ENCODE measurements around the gene STK33.

STK33 gene

DNA sequence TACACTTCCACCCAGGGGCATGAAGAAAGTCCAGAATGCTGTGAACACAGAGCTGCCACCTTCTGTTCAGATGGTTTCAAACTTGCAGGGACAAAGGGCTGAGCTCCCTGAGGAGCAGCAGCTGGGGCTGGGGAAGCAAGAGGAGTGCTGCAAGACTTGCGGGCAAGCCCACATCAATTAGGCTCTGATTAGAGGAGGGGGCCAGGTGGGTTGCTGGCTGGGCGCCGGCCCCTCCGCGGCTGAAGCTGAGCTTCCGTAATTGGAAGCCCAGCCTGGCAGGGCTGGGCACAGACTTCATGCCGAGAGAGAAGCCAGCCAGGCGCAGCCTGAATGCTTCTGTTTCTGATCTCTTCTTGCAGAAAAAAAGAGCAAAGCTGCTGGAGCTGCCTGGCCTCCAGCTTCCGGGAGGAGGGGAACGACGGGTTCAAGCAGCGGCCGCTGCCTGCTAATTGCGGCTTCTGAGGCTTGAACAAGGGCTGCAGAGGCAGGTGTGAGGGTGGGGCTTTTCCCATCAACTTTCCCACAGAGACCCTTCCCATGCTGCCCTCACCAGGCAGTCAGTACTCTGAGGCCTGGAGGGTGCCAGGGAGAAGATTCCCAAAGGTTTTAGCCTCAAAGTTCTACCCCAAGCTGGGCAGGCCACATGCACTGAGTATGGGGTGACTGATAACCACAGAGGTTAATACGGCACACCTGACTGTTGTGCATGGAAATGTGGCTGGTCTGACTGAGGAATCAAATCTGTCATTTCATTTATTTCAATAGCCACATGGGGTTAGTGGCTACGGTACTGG, 239.2 kb downstream of the STK33 start:
- no peak for DNase-seq

- no peak for DNase-seq
These were observed 241.0 kb downstream of the STK33 start for GRCh38 chr11:8352876-8353505.

DNA sequence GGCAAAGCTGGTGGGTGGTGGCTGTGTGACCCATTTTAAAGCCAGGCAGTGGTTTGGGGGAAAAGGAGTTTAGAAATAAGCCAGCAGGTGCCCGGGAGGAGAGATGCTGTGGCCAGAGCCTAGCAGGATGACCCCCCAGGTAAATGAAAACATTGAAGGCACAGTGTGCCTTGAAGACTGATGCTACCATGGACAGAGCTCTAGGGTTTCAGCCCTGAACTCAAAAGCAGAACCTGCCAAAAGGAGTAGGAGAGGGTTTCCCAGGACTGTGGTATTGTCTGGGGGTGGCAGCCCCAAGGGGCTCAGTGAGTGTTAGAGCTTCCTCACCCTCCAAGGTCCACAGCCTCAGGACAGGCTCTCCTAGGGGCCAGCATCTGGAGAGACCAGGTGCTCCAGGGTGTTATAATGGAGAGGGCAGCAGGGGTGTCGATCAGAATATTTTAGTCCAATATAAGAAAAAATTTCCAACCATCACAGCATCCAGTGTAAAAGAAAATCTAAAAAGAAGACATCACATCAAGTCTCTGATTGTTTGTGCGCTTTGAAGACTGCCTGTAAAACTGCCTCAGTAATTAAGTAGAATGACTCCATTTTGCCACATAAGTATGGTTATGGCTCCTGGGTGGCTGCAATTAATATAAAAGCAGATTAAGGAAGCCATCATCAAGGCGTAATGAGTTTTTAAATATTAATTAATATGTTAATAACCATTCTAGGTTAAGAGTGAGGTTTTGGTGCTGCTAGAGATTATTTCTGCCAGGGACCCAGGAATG, 241.7 kb downstream of the STK33 start:
- DNase-seq: no peak

- DNase-seq: no peak
These were observed 242.8 kb downstream of the STK33 start for GRCh38 chr11:8351223-8351622.

DNA sequence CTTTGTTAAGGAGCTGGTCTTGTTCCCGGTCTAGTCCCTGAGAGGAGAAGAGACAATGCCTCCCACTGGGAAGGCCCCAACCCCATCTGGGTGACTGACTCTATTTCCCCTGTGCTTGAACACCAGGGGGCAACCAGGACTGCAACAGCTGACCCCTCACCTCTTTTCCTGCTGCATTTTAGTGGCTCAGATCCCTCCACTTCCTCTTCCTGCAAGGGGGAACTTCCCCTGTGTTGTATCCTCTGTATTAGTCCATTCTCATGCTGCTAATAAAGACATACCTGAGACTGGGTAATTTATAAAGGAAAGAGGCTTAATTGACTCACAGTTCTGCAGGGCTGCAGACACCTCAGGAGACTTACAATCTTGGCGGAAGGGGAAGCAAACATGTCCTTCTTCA, 246.1 kb downstream of the STK33 start:
- DNase-seq: no peak

- no peak for DNase-seq
These were observed 247.8 kb downstream of the STK33 start for GRCh38 chr11:8346157-8346755.

DNA sequence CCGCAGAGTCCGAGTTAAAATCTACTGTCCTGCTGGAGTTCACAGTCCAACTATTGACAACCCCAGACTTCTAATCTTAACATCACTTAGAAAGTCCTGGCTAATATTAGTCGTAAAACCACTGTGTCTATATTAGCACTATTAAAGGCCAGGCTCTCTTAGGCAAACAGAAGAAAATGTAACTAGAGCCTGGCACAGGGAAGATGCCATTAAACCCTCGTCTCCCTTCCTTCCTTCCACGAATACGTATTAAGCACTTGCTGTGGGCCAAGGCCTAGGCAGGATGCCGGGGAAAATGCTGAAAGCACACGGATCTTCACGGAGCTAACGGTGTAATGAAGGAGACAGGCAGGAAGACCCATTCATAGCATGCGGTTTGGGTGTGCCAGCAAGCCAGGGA, 248.8 kb downstream of the STK33 start:
- DNase-seq: no peak

DNA sequence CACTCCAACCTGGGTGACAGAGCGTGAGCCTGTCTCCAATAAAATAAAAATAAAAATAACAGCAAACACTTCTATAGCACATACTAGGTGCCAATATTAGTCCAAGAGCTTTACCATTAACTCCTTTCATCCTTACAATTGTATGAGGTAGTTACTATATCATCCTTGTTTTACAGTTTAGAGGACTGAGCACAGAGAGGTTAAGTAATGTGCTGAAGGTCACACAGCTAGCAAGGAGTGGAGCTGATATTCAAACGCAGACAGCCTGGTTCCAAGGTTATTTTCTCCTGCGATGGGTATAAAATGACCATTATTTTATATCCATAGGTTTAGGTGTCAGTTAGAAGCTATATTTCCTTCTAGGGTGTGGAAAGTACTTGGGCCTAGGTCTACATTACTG, 249.7 kb downstream of the STK33 start:
- no peak for DNase-seq

GRCh38 chr11:8342821-8343681, 251.0 kb downstream of the STK33 start:
- no peak for DNase-seq

- DNase-seq: no peak
These were observed 252.0 kb downstream of the STK33 start for GRCh38 chr11:8341996-8342395.
